Measurements from ENCODE around the gene MAST4. TPM values are rescaled to one million over a fixed set of nuclear protein-coding genes. Genes with fewer than 3 reads are reported as not detected.

MAST4 gene
- total and polyA plus RNA-seq, 2 of the 8 experiments (the other 6 are each of a cell fraction or from before 2014, with no cell fraction given) = 1.5 to 2.6 TPM

- TF ChIP-seq CEBPB (IDR thresholded peaks at IDR 0.05; ENCODE audit: low read depth, low read length) = no peak
Observed at GRCh38 chr5:66851306-66851705, 255.1 kb downstream of the MAST4 start (continued).

Data from H1 (cell line).